NCI-H2107 (cell line): ENCODE results near the gene TMEM107.

Experiments
- DNase-seq: peaks from one replicate; lab custom pipeline; 2025; lab: John Stamatoyannopoulos, UW

TMEM107 gene

DNA sequence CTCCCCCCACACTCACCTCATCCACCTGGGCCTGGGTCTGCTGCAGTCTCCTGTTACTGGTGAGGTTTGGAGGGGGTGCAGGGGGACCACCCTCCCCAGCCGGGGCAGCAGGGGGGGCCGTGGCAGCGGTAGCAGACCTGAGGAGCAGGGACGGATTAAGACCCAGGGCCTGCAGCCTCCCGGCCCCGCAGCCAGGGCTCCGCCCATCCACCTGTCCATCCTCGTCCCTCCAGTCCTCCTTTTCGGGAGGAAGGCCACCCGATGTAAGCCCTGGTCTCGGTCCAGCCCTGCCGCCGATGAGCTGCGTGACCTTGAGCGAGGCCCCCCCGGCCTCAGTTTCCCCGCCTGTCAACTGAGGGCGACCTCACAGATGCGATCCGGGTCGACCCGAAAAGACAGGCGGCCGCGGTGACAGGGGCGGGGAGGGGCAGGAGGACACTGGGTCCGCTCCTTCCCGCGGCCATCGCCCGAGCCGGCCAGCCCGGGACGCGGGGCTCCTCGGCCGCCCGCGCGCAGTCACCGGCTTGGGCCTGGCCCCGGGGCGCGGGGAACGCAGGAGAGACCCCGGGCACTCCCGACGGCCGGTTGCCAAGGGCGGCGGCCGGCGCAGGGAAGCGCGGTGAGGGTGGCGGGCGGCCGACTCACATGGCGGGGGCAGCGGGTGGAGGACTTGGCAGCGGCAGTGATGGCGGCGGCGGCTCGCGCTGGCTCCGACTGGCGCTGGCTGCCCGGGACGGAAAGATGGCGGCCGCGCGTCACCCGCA, 13.8 kb downstream of the TMEM107 start, which contains the start of gene VAMP2:
Gene VAMP2, minus strand, starts transcription at position 716 of the 764 bp plus-strand sequence. Its CDS starts 69 bp downstream, at position 647.
- DNase-seq: peak; percentile 17

DNA sequence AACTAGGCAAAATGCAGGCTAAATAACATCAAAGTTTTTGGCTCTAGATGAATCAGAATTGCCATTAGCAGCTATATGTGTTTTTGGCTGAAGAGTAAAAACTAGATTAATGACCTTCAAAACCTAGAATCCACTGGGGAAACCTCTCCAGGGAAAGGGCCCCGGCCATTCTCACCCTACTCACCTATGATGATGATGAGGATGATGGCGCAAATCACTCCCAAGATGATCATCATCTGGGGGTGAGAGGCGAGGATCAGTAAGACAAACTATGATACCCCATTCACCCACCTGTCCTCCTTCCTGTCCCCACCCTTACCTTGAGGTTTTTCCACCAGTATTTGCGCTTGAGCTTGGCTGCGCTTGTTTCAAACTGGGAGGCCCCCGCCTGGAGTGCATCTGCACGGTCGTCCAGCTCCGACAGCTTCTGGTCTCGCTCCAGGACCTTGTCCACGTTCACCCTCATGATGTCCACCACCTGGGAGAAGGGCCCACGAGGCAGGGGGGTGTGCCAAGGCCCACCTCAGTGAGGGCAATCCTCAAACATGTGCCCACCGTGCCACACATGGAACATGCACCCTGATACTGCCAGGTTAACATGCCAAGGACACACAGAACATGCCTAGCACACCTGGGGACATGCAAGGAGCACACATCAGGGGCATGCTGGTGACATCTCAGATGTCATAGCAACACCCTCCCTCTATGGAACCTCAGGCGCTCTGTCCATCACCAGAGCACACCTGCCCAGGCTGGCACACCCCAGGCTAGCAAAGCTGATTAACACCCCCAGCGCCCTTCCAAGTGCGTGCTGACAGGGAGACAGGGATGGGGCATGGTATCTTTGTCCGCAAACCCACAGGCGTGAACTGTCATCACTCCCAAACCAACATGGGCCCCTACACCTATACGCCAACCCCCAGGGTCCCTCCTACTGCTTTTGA, 14.6 kb downstream of the TMEM107 start:
- no peak for DNase-seq

DNA sequence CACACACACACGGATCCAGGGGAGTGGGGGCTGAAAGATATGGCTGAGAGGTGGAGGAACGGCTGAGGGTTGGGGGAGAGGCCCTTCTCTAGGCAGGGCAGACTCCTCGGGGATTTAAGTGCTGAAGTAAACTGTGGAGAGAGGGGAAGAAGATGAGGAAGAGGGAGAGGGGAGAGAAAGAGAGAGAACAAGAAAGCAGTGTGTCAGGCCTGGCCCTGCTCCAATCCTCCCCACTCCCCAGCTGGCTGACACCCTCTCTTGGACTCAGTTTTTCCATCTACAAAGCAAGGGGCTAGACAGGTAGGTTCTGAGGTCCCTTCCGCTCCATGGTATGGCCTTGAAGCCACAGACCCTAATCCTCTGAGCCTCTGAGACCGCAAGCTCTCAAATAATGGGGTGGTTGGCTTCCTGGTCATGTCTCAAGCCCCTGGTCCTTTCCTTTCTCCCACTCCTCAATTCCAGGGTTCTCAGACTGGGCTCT, 15.4 kb downstream of the TMEM107 start:
- DNase-seq: no peak

DNA sequence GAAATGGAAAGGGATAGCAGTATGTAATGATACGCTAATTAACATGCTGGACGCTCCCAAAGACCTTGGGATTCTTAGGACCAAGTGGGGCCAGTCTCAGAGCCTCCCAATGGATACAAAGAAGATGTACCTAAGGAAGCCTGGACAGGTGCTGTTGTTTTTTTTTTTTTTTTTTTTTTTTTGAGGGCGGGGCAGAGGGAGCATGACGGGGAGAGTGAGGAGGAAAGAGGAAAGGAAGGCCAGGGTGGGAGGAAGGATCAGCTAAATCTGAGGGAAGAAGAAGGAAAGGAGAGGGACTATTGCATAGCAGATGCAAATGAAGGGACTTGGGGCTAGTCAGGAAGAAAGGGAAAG, 16.0 kb downstream of the TMEM107 start:
- no peak for DNase-seq

DNA sequence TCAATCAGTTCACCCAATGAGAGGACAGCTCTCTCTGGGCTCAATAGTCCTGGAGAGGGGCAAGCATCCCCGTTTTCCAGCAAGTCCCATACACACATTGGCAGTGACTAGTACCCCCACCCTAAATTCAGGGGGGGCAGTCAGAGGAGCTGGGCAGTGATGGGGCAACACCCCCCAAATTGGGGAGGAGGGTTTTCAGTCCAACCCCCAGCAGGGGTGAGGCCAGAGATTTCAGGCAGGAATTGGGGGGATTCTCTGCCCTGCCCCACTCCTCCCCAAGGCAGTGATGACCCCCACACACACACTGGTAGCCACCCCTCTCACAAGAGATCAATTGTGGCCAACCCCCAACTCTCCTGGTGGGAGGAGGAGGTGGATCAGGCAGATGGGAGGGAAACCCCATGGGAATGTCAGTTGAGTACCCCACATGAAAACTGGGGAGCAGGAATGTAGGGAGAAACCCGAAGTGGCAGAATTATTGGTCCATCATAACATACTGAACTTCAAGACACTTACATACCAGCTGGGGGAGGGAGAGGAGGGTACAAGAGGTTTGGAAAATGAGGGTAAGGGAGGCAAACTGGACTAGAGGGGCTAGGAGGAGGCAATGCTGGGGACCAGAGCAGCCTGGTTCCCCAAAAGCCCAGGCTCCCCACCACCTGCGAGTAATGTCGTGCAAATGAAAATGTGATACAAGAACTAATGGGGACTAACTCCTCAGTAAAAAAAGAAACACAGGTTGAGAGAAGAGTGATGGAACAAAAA, 16.5 kb downstream of the TMEM107 start:
- DNase-seq: no peak

GRCh38 chr17:8159032-8159400, 17.2 kb downstream of the TMEM107 start:
- DNase-seq: no peak

DNA sequence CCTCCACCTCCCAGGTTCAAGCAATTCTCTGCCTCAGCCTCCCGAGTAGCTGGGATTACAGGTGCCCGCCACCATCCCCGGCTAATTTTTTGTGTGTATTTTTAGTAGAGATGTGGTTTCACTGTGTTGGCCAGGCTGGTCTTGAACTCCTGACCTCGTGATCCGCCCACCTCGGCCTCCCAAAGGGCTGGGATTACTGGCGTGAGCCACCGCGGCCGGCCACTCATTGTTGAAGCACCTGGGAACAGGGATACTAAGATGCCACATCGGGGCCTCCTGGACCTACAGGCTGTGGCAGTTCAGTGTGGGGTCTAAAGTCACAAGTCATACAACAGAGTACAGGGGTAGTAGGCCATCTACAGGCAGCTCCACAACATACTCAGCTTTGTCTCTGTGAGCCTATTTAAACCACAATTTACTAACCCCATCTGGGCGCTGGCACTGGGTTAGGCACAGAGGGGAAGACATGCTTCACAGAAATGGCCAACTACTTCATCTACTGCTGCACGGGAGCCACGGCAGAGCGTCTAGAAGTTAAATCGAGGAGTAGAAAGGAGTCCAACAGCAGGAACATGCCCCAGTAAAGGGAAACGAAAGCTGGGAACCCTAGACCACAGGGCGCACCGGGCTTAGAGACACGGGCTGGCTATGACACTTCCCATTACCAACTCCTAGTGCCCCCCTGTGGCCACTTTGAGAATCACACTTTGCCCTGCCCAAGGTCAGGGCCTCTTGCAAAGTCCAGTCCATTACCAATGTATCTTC, 17.7 kb downstream of the TMEM107 start:
- peak; percentile 25 for DNase-seq

- DNase-seq: peak; percentile 97
Measured at GRCh38 chr17:8156246-8156992, 19.8 kb downstream of the TMEM107 start.

DNA sequence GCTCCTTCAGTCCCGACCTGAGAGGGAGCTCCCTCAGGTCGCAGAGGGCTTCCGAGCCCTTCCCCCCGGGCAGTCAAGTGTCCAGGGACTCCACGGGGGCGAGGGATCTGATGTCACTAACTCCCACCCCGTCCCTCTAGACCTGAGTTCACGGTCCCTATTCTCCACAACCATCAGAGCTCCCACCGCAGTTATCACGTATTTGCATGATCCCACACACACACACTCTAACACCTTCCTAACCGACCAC, 20.3 kb downstream of the TMEM107 start:
- DNase-seq: no peak

GRCh38 chr17:8155231-8155995, 20.8 kb downstream of the TMEM107 start:
- no peak for DNase-seq

DNA sequence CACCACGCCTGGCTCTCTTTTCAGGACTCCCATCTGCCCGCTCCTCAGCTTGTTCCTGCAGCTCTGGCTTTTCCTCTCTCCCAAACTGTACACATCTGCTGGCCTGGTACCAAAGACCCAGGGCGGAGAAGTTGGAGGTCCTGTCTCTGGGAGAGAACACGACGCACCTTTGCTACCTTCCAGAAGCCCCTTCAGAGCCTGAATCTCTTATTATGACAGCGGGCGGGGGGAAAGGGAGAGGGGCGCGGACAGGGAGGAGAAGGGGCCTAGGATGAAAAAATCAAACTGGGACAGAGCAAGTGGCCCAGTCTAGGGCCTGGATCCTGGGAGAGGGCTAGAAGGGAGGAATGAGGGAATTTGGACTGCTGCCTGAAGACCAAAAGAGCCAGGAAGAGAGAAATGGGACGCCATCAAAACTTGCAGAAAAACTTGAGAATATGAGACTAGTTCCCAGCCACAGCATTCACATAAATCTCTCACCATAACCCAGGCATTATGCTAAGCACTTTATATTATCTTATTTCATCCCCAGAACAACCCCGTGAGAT, 21.5 kb downstream of the TMEM107 start:
- no peak for DNase-seq

GRCh38 chr17:8153957-8154607, 22.1 kb downstream of the TMEM107 start:
- DNase-seq: peak; percentile 9

DNA sequence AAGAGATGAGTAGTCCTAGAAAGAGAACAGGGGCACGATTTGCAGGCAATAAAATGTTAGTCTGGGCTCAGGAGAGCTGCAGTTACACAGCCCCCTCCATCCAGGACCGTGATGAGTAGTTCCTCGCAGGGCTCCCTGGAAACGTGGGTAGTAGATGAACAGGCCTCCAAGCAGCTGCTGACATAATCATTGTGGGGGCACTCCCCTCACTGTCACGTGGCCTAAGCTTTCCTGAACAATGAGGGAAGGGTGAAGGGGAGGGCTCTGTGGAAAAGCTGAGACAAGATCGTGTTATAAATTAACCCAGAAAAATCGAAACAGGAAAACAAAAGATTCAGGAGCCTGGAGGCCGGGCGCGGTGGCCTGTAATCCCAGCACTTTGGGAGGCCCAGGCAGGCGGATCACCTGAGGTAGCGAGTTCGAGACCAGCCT, 22.6 kb downstream of the TMEM107 start:
- DNase-seq: no peak

- DNase-seq: no peak
Measured at GRCh38 chr17:8153031-8153451, 23.1 kb downstream of the TMEM107 start.

- DNase-seq: peak; percentile 45
Measured at GRCh38 chr17:8152112-8152775, 23.9 kb downstream of the TMEM107 start, which contains the start of gene PER1. PER1 (minus strand) TSS chr17:8152404; CDS start chr17:8150706, 1,698 bp downstream.

- DNase-seq: no peak
Measured at GRCh38 chr17:8151641-8152111, 24.5 kb downstream of the TMEM107 start.

DNA sequence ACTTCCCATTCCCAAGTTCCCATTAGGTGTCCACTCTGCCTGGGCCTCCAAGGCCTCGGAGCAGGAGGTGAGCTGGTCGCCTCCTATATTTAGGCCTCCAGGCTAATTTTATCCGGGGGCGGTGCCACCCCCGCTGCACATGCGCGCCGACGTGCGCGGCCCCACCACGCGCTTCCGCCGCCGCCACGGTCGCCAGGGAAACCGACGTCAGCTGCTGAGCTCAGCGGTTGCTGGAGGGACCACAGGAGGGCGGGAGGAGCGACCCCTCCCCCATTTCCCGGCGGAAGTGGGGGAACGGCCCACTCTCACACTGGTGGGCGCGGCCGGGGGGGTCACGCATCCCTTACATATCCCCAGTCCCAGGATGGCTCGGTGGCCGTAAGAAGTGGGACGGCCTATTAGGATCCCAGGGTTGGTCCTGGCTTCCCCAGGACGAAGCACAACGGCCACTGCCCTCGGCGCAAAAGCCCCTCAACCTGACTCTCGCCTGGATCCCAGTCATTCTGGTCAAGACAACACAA, 25.0 kb downstream of the TMEM107 start:
- no peak for DNase-seq
